ENCODE measurements around the gene TMEM150C.

DNA sequence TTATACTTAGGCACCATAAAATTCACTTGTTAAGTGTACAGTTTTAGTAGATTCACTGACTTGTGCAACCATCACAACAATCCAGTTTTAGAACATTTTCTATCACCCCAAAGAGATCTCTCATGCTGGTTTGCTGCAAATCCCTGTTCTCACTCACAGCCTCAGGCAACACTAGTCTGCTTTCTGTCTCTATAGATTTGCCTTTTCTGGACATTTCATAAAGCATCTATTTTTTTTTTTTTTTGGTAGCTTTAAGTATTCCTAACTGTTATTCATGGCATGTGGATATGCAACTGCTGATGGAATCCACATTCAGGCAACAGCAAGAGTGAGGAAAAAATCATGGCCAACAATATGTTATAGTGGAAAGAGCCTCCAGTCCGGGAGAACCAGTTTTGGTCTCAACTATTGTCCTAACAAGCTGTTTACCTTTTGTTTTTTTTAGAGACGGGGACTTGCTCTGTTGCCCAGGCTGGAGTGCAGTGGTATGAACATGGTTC is 27.0 kb upstream of the TMEM150C start:
- TF ChIP-seq NPAS2 (CRISPR knock-in tag; IDR thresholded peaks at IDR 0.05; ENCODE audit: borderline replicate concordance) (no peak), JUNB (IDR thresholded peaks at IDR 0.05) (no peak), POLR2A (IDR thresholded peaks at IDR 0.05; ENCODE audit: low read length) (no peak), HDAC2 (IDR thresholded peaks at IDR 0.05) (no peak)
- TF ChIP-seq, protein P1, sequence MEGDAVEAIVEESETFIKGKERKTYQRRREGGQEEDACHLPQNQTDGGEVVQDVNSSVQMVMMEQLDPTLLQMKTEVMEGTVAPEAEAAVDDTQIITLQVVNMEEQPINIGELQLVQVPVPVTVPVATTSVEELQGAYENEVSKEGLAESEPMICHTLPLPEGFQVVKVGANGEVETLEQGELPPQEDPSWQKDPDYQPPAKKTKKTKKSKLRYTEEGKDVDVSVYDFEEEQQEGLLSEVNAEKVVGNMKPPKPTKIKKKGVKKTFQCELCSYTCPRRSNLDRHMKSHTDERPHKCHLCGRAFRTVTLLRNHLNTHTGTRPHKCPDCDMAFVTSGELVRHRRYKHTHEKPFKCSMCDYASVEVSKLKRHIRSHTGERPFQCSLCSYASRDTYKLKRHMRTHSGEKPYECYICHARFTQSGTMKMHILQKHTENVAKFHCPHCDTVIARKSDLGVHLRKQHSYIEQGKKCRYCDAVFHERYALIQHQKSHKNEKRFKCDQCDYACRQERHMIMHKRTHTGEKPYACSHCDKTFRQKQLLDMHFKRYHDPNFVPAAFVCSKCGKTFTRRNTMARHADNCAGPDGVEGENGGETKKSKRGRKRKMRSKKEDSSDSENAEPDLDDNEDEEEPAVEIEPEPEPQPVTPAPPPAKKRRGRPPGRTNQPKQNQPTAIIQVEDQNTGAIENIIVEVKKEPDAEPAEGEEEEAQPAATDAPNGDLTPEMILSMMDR (IDR thresholded peaks at IDR 0.05) = no peak

Data from A549 (cell line).